Kidney (tissue), 14 donors: Measurements from ENCODE around the gene FOXRED2. TPM values are rescaled to one million over a fixed set of nuclear protein-coding genes. Genes with fewer than 3 reads are reported as not detected.

ENCODE experiments used
- DNase-seq, 5 donors: peaks; one replicate each; pipeline ENCODE4 v3.0.0-alpha.2; 2013 to 2020
- FAIRE-seq: peaks from 2 replicates; lab custom pipeline; 2012; peaks lifted over from hg19 to GRCh38; lab: Jason Lieb, UNC
- H3K27ac ChIP-seq, 2 donors: one replicate each; pipeline ENCODE4 v1.7.0; 2013; ENCODE audit warnings: low read depth in 2 of 2, low read length in 2 of 2, inconsistent platforms in 1 of 2
- H3K27me3 ChIP-seq: one replicate; pipeline ENCODE4 v1.7.1; 2013; ENCODE audit warnings: low read length, inconsistent platforms; ENCODE audit not compliant: control insufficient read depth, insufficient read depth
- H3K36me3 ChIP-seq, 3 donors: one replicate each; pipeline versions ENCODE4 v1.7.0 to v1.7.1; 2013; ENCODE audit warnings: low read length in 3 of 3, control low read depth in 1 of 3, inconsistent platforms in 1 of 3; ENCODE audit not compliant: insufficient read depth in 3 of 3, control insufficient read depth in 2 of 3
- H3K4me1 ChIP-seq, 3 donors: one replicate each; pipeline versions ENCODE4 v1.7.0 to v1.7.1; 2013; ENCODE audit warnings: low read length in 3 of 3, inconsistent platforms in 1 of 3, low read depth in 1 of 3; ENCODE audit not compliant: control insufficient read depth in 2 of 3, insufficient read depth in 2 of 3
- H3K4me3 ChIP-seq, 3 donors: one replicate each; pipeline versions ENCODE4 v1.7.0 to v1.8.1; 2013; ENCODE audit warnings: low read length in 3 of 3, control low read depth in 1 of 3, inconsistent platforms in 1 of 3
- H3K9ac ChIP-seq, 3 donors: one replicate each; pipeline versions ENCODE4 v1.7.0 to v1.7.1; 2013; ENCODE audit warnings: low read length in 3 of 3, control low read depth in 1 of 3, inconsistent platforms in 1 of 3
- H3K9me3 ChIP-seq, 3 donors: one replicate each; pipeline versions ENCODE4 v1.7.0 to v1.7.1; 2013; ENCODE audit warnings: low read length in 3 of 3, control low read depth in 1 of 3, inconsistent platforms in 1 of 3; ENCODE audit not compliant: control insufficient read depth in 2 of 3, insufficient read depth in 1 of 3
- intact Hi-C: fragments of 100-400 bp; cut with DNase I; formaldehyde crosslinking; loops from one replicate; pipeline ENCODE4 v1.11.1; 2022
- polyA plus RNA-seq: library from polyadenylated mRNA; stranded (reverse); fragments of 350-450 nt; fragmentation: Illumina TruSeq; extraction: RNeasy Lipid Tissue Mini Kit (QIAGEN cat#74804); gene quantifications from one replicate; pipeline ENCODE4 v1.2.3, GENCODE V29; 2014; ENCODE audit warnings: low read depth, low replicate concordance; ENCODE audit not compliant: insufficient read depth
- total RNA-seq: library from RNA; stranded (reverse); fragmentation: NEBNext Ultra II Directional; extraction: Animal tissue kit (Norgen Biotek cat#: 25700); gene quantifications from one replicate; pipeline ENCODE4 v1.2.1, GENCODE V29; 2021
- TF ChIP-seq, protein P1 (sequence below): IDR thresholded peaks from 3 replicates; pipeline ENCODE4 v1.5.1; 2012; ENCODE audit warnings: mild to moderate bottlenecking, moderate library complexity, borderline replicate concordance; ENCODE audit not compliant: insufficient read depth; ENCODE audit errors: extremely low read depth
- donor health status: control.
- donor health status: control.
- donor health status: control.
- donor health status: control.
- donor health status: control.
- donor health status: DM: yes; HTN: yes; CAD: no.
- donor health status: Normal renal cell carcinoma (clear cell type).

Gene FOXRED2
- total and polyA plus RNA-seq, 2 donors from 2014 or later: 6.5 to 8.5 TPM

DNA sequence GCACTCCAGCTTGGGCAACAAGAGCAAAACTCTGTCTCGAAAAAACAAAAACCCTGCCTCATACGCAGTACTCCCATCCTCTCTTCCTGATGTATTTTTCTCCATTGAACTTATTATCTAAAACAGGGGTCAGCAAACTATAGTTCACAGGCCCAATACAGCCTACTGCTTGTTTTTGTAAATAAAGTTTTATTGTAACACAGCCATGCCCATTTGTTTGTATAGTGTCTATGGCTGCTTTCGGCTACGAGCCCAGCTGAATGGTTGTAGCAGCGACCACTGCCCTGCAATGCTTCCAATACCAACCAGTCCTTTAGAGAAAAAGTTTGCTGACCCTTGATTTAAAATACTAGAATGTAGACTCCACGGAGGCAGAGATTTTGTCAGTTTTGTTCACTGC, 31.5 kb downstream of the FOXRED2 start:
- TF ChIP-seq, protein P1, sequence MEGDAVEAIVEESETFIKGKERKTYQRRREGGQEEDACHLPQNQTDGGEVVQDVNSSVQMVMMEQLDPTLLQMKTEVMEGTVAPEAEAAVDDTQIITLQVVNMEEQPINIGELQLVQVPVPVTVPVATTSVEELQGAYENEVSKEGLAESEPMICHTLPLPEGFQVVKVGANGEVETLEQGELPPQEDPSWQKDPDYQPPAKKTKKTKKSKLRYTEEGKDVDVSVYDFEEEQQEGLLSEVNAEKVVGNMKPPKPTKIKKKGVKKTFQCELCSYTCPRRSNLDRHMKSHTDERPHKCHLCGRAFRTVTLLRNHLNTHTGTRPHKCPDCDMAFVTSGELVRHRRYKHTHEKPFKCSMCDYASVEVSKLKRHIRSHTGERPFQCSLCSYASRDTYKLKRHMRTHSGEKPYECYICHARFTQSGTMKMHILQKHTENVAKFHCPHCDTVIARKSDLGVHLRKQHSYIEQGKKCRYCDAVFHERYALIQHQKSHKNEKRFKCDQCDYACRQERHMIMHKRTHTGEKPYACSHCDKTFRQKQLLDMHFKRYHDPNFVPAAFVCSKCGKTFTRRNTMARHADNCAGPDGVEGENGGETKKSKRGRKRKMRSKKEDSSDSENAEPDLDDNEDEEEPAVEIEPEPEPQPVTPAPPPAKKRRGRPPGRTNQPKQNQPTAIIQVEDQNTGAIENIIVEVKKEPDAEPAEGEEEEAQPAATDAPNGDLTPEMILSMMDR: no peak
- no peak for FAIRE-seq
- intact Hi-C loops: loop anchor here (10.0 kb wide), 1 partner anchor 171 kb away; no protein-coding TSS in a partner anchor
- Histone ChIP-seq H3K36me3 (peaks cover 12 to 42% (median 31%) of the 10 kb centered on the region in 3 donors), H3K27ac (no peak overlapping the region), H3K9me3 (no peaks in the 10 kb centered on the region), H3K9ac (no peak overlapping the region), H3K4me3 (no peak overlapping the region), H3K4me1 (peaks cover 0 to 4% (median 2%) of the 10 kb centered on the region in 3 donors), H3K27me3 (no peaks in the 10 kb centered on the region)
- DNase-seq: no peak

DNA sequence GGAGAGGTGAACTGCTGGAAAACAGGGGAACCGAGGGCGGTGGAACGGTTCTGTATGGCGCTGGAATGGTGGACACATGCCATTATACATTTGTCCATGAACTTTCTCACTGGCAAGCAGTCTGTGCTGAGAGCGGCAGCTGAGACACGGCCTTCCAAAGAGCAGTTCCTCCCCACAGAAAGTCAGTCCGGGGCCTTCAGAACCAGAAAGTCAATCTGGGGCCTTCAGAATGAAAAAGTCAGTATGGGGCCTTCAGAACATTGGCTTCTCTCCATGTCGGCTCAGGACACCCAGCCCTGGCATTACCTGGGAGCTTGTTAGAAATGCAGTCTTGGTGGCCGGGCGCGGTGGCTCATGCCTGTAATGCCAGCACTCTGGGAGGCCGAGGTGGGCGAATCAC, 34.2 kb downstream of the FOXRED2 start:
- no peak overlapping the region for H3K9ac ChIP-seq
- no peaks in the 10 kb centered on the region for H3K9me3 ChIP-seq
- H3K27me3 ChIP-seq: no peaks in the 10 kb centered on the region
- intact Hi-C loops: loop anchor here (10.0 kb wide), 1 partner anchor 168 kb away; no protein-coding TSS in a partner anchor
- no peak overlapping the region for H3K27ac ChIP-seq
- TF ChIP-seq, protein P1: no peak
- FAIRE-seq (no peak), DNase-seq (no peak)
- H3K4me3 ChIP-seq: no peak overlapping the region
- peaks cover 0 to 14% (median 4%) of the 10 kb centered on the region in 3 donors for H3K4me1 ChIP-seq
- peaks cover 6 to 33% (median 27%) of the 10 kb centered on the region in 3 donors for H3K36me3 ChIP-seq

DNA sequence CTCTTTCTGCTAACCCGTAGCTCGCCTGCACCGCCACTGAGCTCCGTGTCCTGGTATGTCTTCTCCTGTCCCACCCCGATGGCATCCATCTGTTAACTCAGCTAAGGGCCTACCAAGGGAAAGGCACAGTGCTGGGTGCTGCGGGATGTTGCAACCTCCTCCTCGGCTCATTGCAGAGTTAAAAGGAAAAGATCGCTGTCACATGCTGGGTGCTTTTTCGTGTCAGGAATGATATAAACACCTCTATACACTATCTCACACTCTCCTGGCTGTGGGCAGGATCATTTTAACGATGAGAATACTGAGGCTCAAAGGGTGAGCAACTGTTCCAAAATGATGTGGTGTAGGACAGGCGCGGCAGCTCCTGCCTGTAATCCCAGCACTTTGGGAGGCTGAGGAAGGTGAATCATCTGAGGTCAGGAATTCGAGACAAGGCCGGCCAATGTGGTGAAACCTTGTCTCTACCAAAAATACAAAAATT, 35.5 kb downstream of the FOXRED2 start:
- no peak for DNase-seq
- FAIRE-seq: no peak
- intact Hi-C loops: loop anchor here (10.0 kb wide), 1 partner anchor 167 kb away; no protein-coding TSS in a partner anchor
- H3K4me3 ChIP-seq: no peak overlapping the region
- H3K27me3 ChIP-seq: no peaks in the 10 kb centered on the region
- no peak overlapping the region for H3K27ac ChIP-seq
- peaks cover 0 to 16% (median 4%) of the 10 kb centered on the region in 3 donors for H3K4me1 ChIP-seq
- no peaks in the 10 kb centered on the region for H3K9me3 ChIP-seq
- H3K36me3 ChIP-seq: peaks cover 4 to 33% (median 27%) of the 10 kb centered on the region in 3 donors
- TF ChIP-seq, protein P1: no peak
- no peak overlapping the region for H3K9ac ChIP-seq
